Measurements from ENCODE around the gene TCF7L1. TPM values are rescaled to one million over a fixed set of nuclear protein-coding genes. Genes with fewer than 3 reads are reported as not detected.

TCF7L1 gene
- total RNA-seq, 1 donor from 2014 or later = 30.8 TPM

- no peak for TF ChIP-seq EZH2 (IDR thresholded peaks at IDR 0.05; ENCODE audit: insufficient read depth, low read length)
- TF ChIP-seq CTCF (IDR thresholded peaks at IDR 0.05; ENCODE audit: insufficient read depth, low read depth, low read length) = no peak
- no peaks in the 10 kb centered on the region for H3K36me3 Mint-ChIP-seq (ENCODE audit: low read depth, unreplicated experiment)
- H3K4me1 Mint-ChIP-seq (ENCODE audit: low read depth, unreplicated experiment) = no peaks in the 10 kb centered on the region
Observed at GRCh38 chr2:85129861-85130260, 3.3 kb upstream of the TCF7L1 start.

GRCh38 chr2:85130407-85130806 lies 2.8 kb upstream of the TCF7L1 start:
- no peak overlapping the region for H3K27ac ChIP-seq (ENCODE audit: low read depth, low read length)
- no peak overlapping the region for H3K4me2 ChIP-seq (ENCODE audit: low read length)
- Mint-ChIP-seq H3K27ac (ENCODE audit: unreplicated experiment) (peak overlapping the region; percentile 1), H3K9me3 (ENCODE audit: unreplicated experiment) (no peaks in the 10 kb centered on the region), H3K36me3 (ENCODE audit: low read depth, unreplicated experiment) (no peaks in the 10 kb centered on the region), H3K27me3 (ENCODE audit: low read depth, unreplicated experiment) (no peaks in the 10 kb centered on the region), H3K4me3 (ENCODE audit: unreplicated experiment) (no peak overlapping the region), H3K4me1 (ENCODE audit: low read depth, unreplicated experiment) (peaks cover 2% of the 10 kb centered on the region)
- TF ChIP-seq CTCF (IDR thresholded peaks at IDR 0.05; ENCODE audit: insufficient read depth, low read depth, low read length) = no peak
- H3K4me3 ChIP-seq (ENCODE audit: insufficient read depth, low read depth, low read length) = no peak overlapping the region
- no peaks in the 10 kb centered on the region for H3K9me3 ChIP-seq (ENCODE audit: insufficient read depth, low read depth, low read length)
- H3K4me1 ChIP-seq (ENCODE audit: insufficient read depth, low read length) = peaks cover 10% of the 10 kb centered on the region
- no peaks in the 10 kb centered on the region for H3K27me3 ChIP-seq (ENCODE audit: insufficient read depth, low read length)
- H3K36me3 ChIP-seq (ENCODE audit: insufficient read depth, low read length) = no peaks in the 10 kb centered on the region
- no peak overlapping the region for H3K9ac ChIP-seq (ENCODE audit: low read length)
- H2AFZ ChIP-seq (ENCODE audit: low read depth, low read length) = no peak overlapping the region
- H4K20me1 ChIP-seq (ENCODE audit: insufficient read depth, low read length) = peaks cover 7% of the 10 kb centered on the region
- FAIRE-seq (no peak), DNase-seq (ENCODE audit: low read depth) (no peak)
- peaks cover 3% of the 10 kb centered on the region for H3K79me2 ChIP-seq (ENCODE audit: insufficient read depth, low read length)

More at GRCh38 chr2:85129861-85130260, 3.3 kb upstream of the TCF7L1 start:
- Histone ChIP-seq H3K9ac (ENCODE audit: low read length) (no peak overlapping the region), H3K4me2 (ENCODE audit: low read length) (no peak overlapping the region), H3K27me3 (ENCODE audit: insufficient read depth, low read length) (no peaks in the 10 kb centered on the region), H4K20me1 (ENCODE audit: insufficient read depth, low read length) (peaks cover 1% of the 10 kb centered on the region), H2AFZ (ENCODE audit: low read depth, low read length) (no peak overlapping the region), H3K9me3 (ENCODE audit: insufficient read depth, low read depth, low read length) (no peaks in the 10 kb centered on the region), H3K36me3 (ENCODE audit: insufficient read depth, low read length) (no peaks in the 10 kb centered on the region), H3K4me3 (ENCODE audit: insufficient read depth, low read depth, low read length) (no peak overlapping the region), H3K4me1 (ENCODE audit: insufficient read depth, low read length) (peaks cover 4% of the 10 kb centered on the region), H3K79me2 (ENCODE audit: insufficient read depth, low read length) (peaks cover 3% of the 10 kb centered on the region), H3K27ac (ENCODE audit: low read depth, low read length) (no peak overlapping the region)
- Mint-ChIP-seq H3K27ac (ENCODE audit: unreplicated experiment) (peak overlapping the region; percentile 1), H3K9me3 (ENCODE audit: unreplicated experiment) (no peaks in the 10 kb centered on the region), H3K27me3 (ENCODE audit: low read depth, unreplicated experiment) (no peaks in the 10 kb centered on the region), H3K4me3 (ENCODE audit: unreplicated experiment) (no peak overlapping the region)
- FAIRE-seq (no peak), DNase-seq (ENCODE audit: low read depth) (no peak)

DNA sequence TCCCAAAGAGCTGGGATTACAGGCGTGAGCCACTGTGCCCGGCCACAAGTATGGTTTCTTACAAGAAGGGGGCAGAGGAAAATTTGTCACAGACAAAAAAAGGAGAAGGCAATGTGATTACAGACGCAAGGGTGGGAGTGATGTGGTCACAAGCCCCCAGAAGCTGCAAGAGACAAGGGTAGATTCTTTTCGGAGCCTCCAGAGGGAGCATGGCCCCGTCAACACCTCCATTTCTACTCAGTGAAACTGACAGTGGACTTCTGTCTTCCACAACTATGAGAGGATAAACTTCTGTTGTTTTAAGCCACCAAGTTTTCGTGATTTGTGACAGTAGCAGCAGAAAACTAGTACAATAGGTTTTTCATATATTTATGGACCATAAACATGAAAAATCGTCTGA lies 2.1 kb upstream of the TCF7L1 start:
- DNase-seq (ENCODE audit: low read depth) = no peak
- Mint-ChIP-seq H3K27me3 (ENCODE audit: low read depth, unreplicated experiment) (no peaks in the 10 kb centered on the region), H3K36me3 (ENCODE audit: low read depth, unreplicated experiment) (no peaks in the 10 kb centered on the region), H3K27ac (ENCODE audit: unreplicated experiment) (no peak overlapping the region), H3K4me3 (ENCODE audit: unreplicated experiment) (no peak overlapping the region), H3K4me1 (ENCODE audit: low read depth, unreplicated experiment) (peaks cover 8% of the 10 kb centered on the region), H3K9me3 (ENCODE audit: unreplicated experiment) (no peaks in the 10 kb centered on the region)
- Histone ChIP-seq H4K20me1 (ENCODE audit: insufficient read depth, low read length) (peaks cover 14% of the 10 kb centered on the region), H3K9ac (ENCODE audit: low read length) (no peak overlapping the region), H3K27me3 (ENCODE audit: insufficient read depth, low read length) (no peaks in the 10 kb centered on the region), H2AFZ (ENCODE audit: low read depth, low read length) (no peak overlapping the region), H3K4me2 (ENCODE audit: low read length) (no peak overlapping the region), H3K9me3 (ENCODE audit: insufficient read depth, low read depth, low read length) (no peaks in the 10 kb centered on the region), H3K79me2 (ENCODE audit: insufficient read depth, low read length) (peaks cover 3% of the 10 kb centered on the region), H3K4me3 (ENCODE audit: insufficient read depth, low read depth, low read length) (no peak overlapping the region), H3K27ac (ENCODE audit: low read depth, low read length) (no peak overlapping the region), H3K36me3 (ENCODE audit: insufficient read depth, low read length) (no peaks in the 10 kb centered on the region), H3K4me1 (ENCODE audit: insufficient read depth, low read length) (peaks cover 10% of the 10 kb centered on the region)
- peak; percentile 39 for TF ChIP-seq CTCF (IDR thresholded peaks at IDR 0.05; ENCODE audit: insufficient read depth, low read depth, low read length)
- no peak for TF ChIP-seq EZH2 (IDR thresholded peaks at IDR 0.05; ENCODE audit: insufficient read depth, low read length)
- peak; percentile 45 for FAIRE-seq

Data from astrocyte (in vitro differentiated cells and primary cell).